Measurements from ENCODE around the gene DPF3. TPM values are rescaled to one million over a fixed set of nuclear protein-coding genes. Genes with fewer than 3 reads are reported as not detected.

Gene DPF3
- total RNA-seq, 1 donor from 2014 or later = 0.90 TPM

DNA sequence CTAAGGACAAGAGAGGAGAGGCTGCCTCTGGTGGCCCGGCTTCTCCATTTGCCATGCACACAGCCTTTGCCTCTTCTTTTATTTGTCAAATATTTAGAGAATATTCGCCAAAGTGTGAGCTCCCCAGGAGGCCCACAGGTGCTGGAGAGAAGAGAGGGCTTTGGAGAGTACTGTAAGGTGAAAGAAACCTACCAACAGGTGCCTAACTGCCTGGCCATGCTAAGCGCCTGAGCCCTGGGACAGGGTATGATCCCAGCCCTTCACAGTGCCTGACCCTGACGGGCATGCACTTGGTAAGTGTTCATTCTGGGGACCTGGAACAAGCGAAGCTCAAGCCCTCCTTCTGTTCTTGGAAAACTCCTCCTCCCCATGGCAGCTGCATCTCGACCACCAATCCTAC lies 106.1 kb downstream of the DPF3 start:
- ATAC-seq (no peak), DNase-seq (no peak)
- intact Hi-C loops (cut with DNase I) = no loop called here
- H3K36me3 ChIP-seq = no peaks in the 10 kb centered on the region
- no peaks in the 10 kb centered on the region for H3K4me1 ChIP-seq
- H3K27ac ChIP-seq = no peak overlapping the region
- H3K27me3 ChIP-seq = no peaks in the 10 kb centered on the region
- no peaks in the 10 kb centered on the region for H3K9me3 ChIP-seq
- TF ChIP-seq CTCF (IDR thresholded peaks at IDR 0.05) = no peak
- H3K4me3 ChIP-seq = no peak overlapping the region

GRCh38 chr14:72786378-72787350 lies 107.2 kb downstream of the DPF3 start:
- ATAC-seq = no peak

GRCh38 chr14:72783741-72784140 lies 110.2 kb downstream of the DPF3 start:
- DNase-seq = no peak
- no peak for TF ChIP-seq CTCF (IDR thresholded peaks at IDR 0.05)

More at GRCh38 chr14:72786378-72787350, 107.2 kb downstream of the DPF3 start:
- H3K4me1 ChIP-seq = no peaks in the 10 kb centered on the region
- no peak overlapping the region for H3K4me3 ChIP-seq
- TF ChIP-seq CTCF (IDR thresholded peaks at IDR 0.05) = no peak
- H3K27ac ChIP-seq = no peak overlapping the region
- no peak for DNase-seq
- no peaks in the 10 kb centered on the region for H3K9me3 ChIP-seq
- no peaks in the 10 kb centered on the region for H3K36me3 ChIP-seq
- intact Hi-C loops (cut with DNase I) = no loop called here
- H3K27me3 ChIP-seq = no peaks in the 10 kb centered on the region

DNA sequence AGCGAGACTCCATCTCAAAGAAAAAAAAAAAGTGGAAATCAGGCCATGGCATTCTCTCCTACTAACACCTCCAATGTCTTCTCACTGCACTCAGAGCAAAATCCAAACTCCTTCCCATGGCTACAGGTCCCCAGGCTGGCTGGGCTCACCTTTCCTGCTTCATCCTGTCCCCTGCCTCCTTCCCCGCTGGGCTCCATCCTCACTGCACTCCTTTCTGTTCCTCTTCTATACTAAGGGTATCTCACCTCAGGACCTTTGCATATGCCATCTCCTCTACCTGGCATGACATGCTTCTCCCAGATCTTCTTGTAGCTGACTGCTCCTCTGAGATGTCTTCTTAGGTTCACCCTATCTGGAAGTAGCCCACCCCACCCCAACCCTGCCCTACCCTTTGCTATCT lies 111.1 kb downstream of the DPF3 start:
- Histone ChIP-seq H3K36me3 (no peaks in the 10 kb centered on the region), H3K9me3 (no peaks in the 10 kb centered on the region), H3K27me3 (no peaks in the 10 kb centered on the region), H3K4me3 (no peak overlapping the region), H3K27ac (no peak overlapping the region), H3K4me1 (no peaks in the 10 kb centered on the region)
- DNase-seq (no peak), ATAC-seq (no peak)
- intact Hi-C loops (cut with DNase I) = no loop called here
- TF ChIP-seq CTCF (IDR thresholded peaks at IDR 0.05) = no peak

More at GRCh38 chr14:72783741-72784140, 110.2 kb downstream of the DPF3 start:
- no peaks in the 10 kb centered on the region for H3K9me3 ChIP-seq
- no peaks in the 10 kb centered on the region for H3K4me1 ChIP-seq
- H3K27me3 ChIP-seq = no peaks in the 10 kb centered on the region
- intact Hi-C loops (cut with DNase I) = no loop called here
- H3K4me3 ChIP-seq = no peak overlapping the region
- no peaks in the 10 kb centered on the region for H3K36me3 ChIP-seq
- ATAC-seq = no peak
- no peak overlapping the region for H3K27ac ChIP-seq

GRCh38 chr14:72781561-72782508 lies 112.1 kb downstream of the DPF3 start:
- Histone ChIP-seq H3K27me3 (no peaks in the 10 kb centered on the region), H3K4me1 (no peaks in the 10 kb centered on the region), H3K36me3 (no peaks in the 10 kb centered on the region), H3K27ac (no peak overlapping the region), H3K4me3 (no peak overlapping the region), H3K9me3 (no peaks in the 10 kb centered on the region)
- intact Hi-C loops (cut with DNase I) = no loop called here
- no peak for DNase-seq
- no peak for ATAC-seq
- TF ChIP-seq CTCF (IDR thresholded peaks at IDR 0.05) = no peak

All from upper lobe of right lung (tissue), 1 donor.